HG03439 (cell line): ENCODE results near the gene TAX1BP1.

Source experiments
- ATAC-seq: cut with Tn5 transposase; IDR thresholded peaks from one replicate; pipeline ENCODE4 v1.9.1; 2021; ENCODE audit warnings: mild to moderate bottlenecking, moderate library complexity; ENCODE audit not compliant: unreplicated experiment

The TAX1BP1 gene

GRCh38 chr7:27873981-27874957 lies 134.3 kb downstream of the TAX1BP1 start:
- ATAC-seq = no peak

GRCh38 chr7:27875061-27875460 lies 135.1 kb downstream of the TAX1BP1 start:
- ATAC-seq = no peak

- ATAC-seq = no peak
Observed at GRCh38 chr7:27875832-27876231, 135.9 kb downstream of the TAX1BP1 start.

- ATAC-seq = no peak
Observed at GRCh38 chr7:27876756-27877155, 136.8 kb downstream of the TAX1BP1 start.
